D721Med (cell line): Measurements from ENCODE around the gene DCAKD.

ENCODE experiments used
- DNase-seq: peaks from one replicate; pipeline ENCODE4 v3.0.0; 2011; ENCODE audit warnings: low spot score; ENCODE audit not compliant: insufficient read length
- FAIRE-seq: peaks from 2 replicates; lab custom pipeline; 2011; peaks lifted over from hg19 to GRCh38; lab: Jason Lieb, UNC
- TF ChIP-seq, protein P1 (sequence below): IDR thresholded peaks from 2 replicates; pipeline ENCODE4 v1.5.1; 2012; ENCODE audit warnings: mild to moderate bottlenecking, control low read depth; ENCODE audit not compliant: insufficient read depth; ENCODE audit errors: missing control alignments

The DCAKD gene

DNA sequence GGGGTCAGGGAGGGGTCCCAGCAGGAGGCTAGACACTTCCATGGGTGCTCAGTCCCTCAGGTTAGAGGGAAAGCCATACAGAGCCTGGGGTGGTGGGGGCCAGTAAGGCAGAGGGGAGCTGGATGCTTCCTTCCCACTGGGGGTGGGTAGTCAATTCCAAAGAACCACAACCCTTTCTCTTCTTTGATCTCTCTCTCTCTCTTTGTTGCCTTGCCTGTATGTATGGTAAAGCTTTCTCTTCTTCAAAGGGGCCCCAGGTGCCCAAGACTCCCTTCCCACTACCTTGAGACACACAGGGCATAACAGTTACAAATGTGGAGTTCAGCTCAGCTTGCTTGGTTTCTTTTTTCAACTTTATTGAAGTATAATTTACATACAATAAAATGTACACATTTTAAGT, 52.8 kb downstream of the DCAKD start:
- FAIRE-seq (no peak), DNase-seq (no peak)
- TF ChIP-seq, protein P1, sequence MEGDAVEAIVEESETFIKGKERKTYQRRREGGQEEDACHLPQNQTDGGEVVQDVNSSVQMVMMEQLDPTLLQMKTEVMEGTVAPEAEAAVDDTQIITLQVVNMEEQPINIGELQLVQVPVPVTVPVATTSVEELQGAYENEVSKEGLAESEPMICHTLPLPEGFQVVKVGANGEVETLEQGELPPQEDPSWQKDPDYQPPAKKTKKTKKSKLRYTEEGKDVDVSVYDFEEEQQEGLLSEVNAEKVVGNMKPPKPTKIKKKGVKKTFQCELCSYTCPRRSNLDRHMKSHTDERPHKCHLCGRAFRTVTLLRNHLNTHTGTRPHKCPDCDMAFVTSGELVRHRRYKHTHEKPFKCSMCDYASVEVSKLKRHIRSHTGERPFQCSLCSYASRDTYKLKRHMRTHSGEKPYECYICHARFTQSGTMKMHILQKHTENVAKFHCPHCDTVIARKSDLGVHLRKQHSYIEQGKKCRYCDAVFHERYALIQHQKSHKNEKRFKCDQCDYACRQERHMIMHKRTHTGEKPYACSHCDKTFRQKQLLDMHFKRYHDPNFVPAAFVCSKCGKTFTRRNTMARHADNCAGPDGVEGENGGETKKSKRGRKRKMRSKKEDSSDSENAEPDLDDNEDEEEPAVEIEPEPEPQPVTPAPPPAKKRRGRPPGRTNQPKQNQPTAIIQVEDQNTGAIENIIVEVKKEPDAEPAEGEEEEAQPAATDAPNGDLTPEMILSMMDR, result no peak

DNA sequence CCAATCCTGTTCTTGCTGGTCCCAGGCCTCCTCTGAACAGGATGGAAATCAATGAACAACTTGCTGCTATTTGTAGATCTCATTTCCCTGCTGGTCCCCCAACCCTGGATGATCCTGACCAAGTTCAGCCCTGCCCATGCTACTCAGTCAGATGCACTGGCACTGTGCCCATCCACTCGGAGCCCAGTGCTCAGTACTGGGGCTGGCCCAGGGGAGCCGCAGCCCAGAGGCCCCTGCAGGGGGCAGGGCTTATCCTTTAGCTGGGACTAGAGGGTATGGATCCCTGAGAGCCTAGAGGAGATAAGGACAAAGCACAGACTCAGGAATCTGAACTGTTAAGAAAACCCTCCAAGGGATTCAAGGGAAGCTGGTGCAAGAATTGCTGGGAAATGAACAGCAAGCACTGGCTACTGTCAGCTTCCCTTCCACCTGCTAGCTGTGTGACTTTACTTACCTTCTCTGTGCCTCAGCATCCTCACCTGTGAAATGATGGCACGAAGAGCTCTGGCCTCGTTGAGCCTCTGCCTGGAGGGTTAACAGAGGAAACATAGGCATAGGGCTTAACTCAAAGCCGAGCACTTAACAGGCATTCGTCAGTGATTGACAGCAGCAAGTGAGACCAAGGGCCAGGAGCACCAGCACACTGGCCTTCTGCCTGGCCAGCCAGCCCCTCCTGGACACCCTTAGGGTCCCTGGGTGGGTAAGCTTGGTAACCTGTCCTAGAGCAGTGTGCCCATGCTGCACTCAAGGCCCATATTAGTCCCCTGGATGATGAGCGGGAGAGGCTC, 53.5 kb downstream of the DCAKD start:
- TF ChIP-seq, protein P1, result peak; percentile 3
- DNase-seq, result no peak
- FAIRE-seq, result no peak

DNA sequence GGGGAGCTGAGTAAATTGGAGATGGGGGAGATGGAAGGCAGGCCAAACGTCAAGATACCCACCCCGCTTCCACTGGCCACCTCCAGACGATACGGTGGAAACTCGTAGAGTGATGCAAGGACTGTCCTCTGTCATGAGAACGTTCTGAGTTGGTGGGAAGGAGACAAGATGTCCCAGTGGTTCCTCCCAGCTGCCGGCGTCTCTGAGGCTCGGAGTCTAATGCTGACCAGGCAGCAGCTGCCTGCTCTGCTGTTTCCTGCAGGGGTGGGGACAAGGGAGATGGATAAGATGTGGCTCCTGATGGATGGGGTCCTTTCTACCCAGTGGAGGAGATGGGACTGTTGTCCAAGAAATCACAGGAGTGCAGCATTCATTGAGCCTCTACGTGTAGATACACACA, 55.1 kb downstream of the DCAKD start:
- TF ChIP-seq, protein P1, result no peak

DNA sequence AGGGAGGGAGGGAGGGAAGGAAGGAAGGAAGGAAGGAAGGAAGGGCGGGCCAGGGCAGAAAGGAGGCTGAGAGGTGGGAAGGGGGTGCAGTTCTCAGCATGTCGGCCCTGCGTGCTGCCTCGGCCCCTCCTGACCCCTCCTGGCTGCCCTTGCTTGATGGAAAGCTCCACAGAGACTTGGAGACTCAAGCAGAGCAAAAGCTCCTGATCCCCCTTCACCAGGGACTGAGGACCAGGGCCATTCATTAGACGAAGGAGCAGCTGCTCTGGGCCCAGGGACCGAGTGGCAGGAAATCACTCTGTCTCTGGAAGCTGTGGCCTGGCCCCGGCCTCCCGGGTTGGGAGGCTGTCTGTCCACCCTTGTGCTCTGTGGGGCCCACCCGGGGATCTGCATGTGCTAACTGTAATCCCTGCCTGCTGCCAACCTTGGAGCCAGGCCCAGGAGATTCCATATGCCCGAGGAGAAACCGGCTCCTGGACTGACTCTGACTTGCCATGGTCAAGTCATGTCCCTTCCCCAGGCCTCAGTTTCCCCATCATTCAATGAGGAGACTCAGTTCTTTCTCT, 55.9 kb downstream of the DCAKD start:
- TF ChIP-seq, protein P1, result no peak
- FAIRE-seq, result no peak
- DNase-seq, result no peak

More for the DNA sequence above, 55.1 kb downstream of the DCAKD start:
- FAIRE-seq (no peak), DNase-seq (no peak)

DNA sequence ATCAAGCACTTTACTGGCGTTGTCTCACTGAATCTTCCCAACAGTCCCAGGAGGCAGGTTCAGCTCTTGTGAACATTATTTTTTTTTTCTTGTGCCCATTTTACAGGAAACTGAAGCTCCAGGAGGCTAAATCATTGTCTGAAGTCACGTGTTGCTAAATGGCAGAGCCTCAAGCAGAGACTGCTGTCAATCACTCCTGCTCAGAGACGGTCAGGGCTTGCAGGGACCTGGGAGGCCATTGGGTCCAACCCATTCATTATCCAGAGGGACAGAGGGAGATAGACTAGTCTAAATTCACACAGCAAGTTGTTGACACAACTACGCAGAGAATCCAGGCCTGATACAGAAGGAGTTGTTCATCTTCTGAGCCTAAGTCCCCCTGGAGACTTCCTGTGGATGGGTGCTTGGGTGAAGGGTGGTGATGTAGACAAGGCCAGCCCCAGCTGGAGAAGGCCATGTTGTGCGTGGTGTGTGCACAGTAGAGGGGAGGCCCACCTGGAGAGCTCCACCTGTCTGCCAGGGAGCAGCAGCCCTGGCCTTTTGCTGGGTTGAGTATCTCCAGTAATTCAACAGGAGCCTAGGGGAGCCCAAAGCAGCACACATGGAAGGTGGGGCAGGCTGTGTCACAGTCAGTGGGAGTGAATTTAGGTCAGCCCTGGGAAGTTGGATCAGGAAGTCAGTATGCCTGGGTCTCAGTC, 59.0 kb downstream of the DCAKD start:
- DNase-seq (no peak), FAIRE-seq (no peak)
- TF ChIP-seq, protein P1, result no peak

DNA sequence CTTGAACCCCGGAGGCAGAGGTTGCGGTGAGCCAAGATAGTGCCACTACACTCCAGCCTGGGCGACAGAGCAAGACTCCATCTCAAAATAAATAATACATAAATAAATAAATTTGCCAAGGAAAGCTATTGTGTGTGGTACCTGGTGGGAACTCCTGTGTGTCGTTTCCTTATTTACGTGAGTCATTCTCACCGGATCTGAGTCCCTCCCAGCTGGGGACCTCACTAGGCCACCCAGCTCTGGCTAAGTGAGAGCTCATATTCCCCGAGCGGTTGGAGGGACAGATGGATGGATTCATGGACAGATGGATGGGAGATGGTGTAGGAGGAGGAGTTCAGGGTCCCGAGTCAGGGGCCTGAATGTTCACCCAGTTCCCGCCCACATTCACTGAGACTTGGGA, 60.4 kb downstream of the DCAKD start:
- DNase-seq, result no peak
- TF ChIP-seq, protein P1, result no peak
- no peak for FAIRE-seq
